MM.1S (cell line): ENCODE results near the gene RFXAP.

Experiments
- DNase-seq: peaks from one replicate; pipeline ENCODE4 v3.0.0-alpha.2; 2015
- H2AFZ ChIP-seq: fragments of 300-600 bp; sonication (generic); 2 replicates; pipeline ENCODE4 v1.6.0; 2016; ENCODE audit warnings: antibody characterized with exemption, low read length
- H3F3A ChIP-seq: fragments of 300-600 bp; sonication (generic); 2 replicates; pipeline ENCODE4 v1.6.1; 2016; ENCODE audit warnings: mild to moderate bottlenecking, antibody characterized with exemption, low read length, moderate library complexity, mixed read lengths; ENCODE audit not compliant: insufficient read depth
- H3K27ac ChIP-seq: fragments of 300-600 bp; sonication (generic); 2 replicates; pipeline ENCODE4 v1.5.1; 2016; ENCODE audit warnings: mild to moderate bottlenecking, low read length
- H3K27me3 ChIP-seq: fragments of 300-600 bp; sonication (generic); replicated peaks from 2 replicates; pipeline ENCODE4 v1.6.0; 2016; ENCODE audit warnings: low read length; ENCODE audit not compliant: insufficient read depth
- H3K36me3 ChIP-seq: fragments of 300-600 bp; sonication (generic); replicated peaks from 2 replicates; pipeline ENCODE4 v1.6.1; 2016; ENCODE audit warnings: mild to moderate bottlenecking, low read length, mixed read lengths; ENCODE audit not compliant: insufficient read depth
- H3K4me1 ChIP-seq: fragments of 300-600 bp; sonication (generic); 2 replicates; pipeline ENCODE4 v1.6.1; 2016; ENCODE audit warnings: low read length, mixed read lengths
- H3K4me2 ChIP-seq: fragments of 300-600 bp; sonication (generic); 2 replicates; pipeline ENCODE4 v1.6.0; 2016; ENCODE audit warnings: low read depth, low read length
- H3K4me3 ChIP-seq: fragments of 300-600 bp; sonication (generic); 2 replicates; pipeline ENCODE4 v1.5.1; 2016; ENCODE audit warnings: low read length, mixed read lengths
- H3K79me2 ChIP-seq: fragments of 300-600 bp; sonication (generic); 2 replicates; pipeline ENCODE4 v1.6.1; 2016; ENCODE audit warnings: mixed run types, low read length, mixed read lengths
- H3K9ac ChIP-seq: fragments of 300-600 bp; sonication (generic); 2 replicates; pipeline ENCODE4 v1.6.1; 2016; ENCODE audit warnings: low read length, mixed read lengths
- H3K9me2 ChIP-seq: fragments of 300-600 bp; sonication (generic); replicated peaks from 2 replicates; pipeline ENCODE4 v1.6.1; 2016; ENCODE audit warnings: mild to moderate bottlenecking, low read length, mixed read lengths; ENCODE audit not compliant: insufficient read depth
- H3K9me3 ChIP-seq: fragments of 300-600 bp; sonication (generic); replicated peaks from 2 replicates; pipeline ENCODE4 v1.6.1; 2016; ENCODE audit warnings: mild to moderate bottlenecking, low read length, mixed read lengths; ENCODE audit not compliant: insufficient read depth
- H4K20me1 ChIP-seq: fragments of 300-600 bp; sonication (generic); 2 replicates; pipeline ENCODE4 v1.6.1; 2016; ENCODE audit warnings: mild to moderate bottlenecking, low read length, moderate library complexity, mixed read lengths; ENCODE audit not compliant: insufficient read depth
- EZH2 ChIP-seq: fragments of 300-600 bp; sonication (generic); optimal IDR thresholded peaks from 2 replicates; pipeline ENCODE3; 2017; ENCODE audit warnings: low read depth, mild to moderate bottlenecking, antibody characterized with exemption, low read length, mixed read lengths
- EZH2phosphoT487 ChIP-seq: fragments of 300-600 bp; sonication (generic); IDR thresholded peaks from 2 replicates; pipeline ENCODE4 v1.6.1; 2018; ENCODE audit warnings: antibody characterized with exemption, low read length
- TF ChIP-seq, protein P1 (sequence below): fragments of 300-600 bp; sonication (generic); IDR thresholded peaks from 2 replicates; pipeline ENCODE4 v1.5.1; 2016; ENCODE audit warnings: antibody characterized with exemption, low read length, mixed read lengths

The RFXAP gene

DNA sequence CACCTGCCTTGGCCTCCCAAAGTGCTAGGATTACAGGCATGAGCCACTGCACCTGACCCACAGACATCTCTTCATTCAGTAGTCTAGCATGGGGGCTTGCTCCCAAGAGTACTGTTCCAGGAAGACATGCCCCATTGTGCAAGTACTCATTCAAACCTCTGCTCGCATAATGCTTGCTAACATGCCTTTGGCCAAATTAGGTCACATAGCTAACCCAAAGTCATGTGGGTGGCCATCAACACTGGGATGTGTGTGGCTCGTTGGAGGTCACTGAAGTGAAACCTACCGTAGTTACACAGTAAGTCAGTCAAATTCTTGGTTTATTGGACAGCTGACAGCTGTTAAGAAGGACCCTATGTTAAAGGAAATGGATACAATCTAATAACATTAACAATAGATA is 20.3 kb downstream of the RFXAP start:
- Histone ChIP-seq H3F3A (no peaks in the 10 kb centered on the region), H4K20me1 (no peaks in the 10 kb centered on the region), H3K4me3 (no peak overlapping the region), H3K27me3 (no peaks in the 10 kb centered on the region), H3K36me3 (no peaks in the 10 kb centered on the region), H3K79me2 (no peaks in the 10 kb centered on the region), H2AFZ (no peak overlapping the region), H3K27ac (no peak overlapping the region), H3K4me2 (no peak overlapping the region), H3K9me3 (no peaks in the 10 kb centered on the region), H3K4me1 (no peaks in the 10 kb centered on the region), H3K9me2 (no peaks in the 10 kb centered on the region), H3K9ac (no peak overlapping the region)
- TF ChIP-seq EZH2phosphoT487 (no peak), EZH2 (no peak)
- TF ChIP-seq, protein P1, sequence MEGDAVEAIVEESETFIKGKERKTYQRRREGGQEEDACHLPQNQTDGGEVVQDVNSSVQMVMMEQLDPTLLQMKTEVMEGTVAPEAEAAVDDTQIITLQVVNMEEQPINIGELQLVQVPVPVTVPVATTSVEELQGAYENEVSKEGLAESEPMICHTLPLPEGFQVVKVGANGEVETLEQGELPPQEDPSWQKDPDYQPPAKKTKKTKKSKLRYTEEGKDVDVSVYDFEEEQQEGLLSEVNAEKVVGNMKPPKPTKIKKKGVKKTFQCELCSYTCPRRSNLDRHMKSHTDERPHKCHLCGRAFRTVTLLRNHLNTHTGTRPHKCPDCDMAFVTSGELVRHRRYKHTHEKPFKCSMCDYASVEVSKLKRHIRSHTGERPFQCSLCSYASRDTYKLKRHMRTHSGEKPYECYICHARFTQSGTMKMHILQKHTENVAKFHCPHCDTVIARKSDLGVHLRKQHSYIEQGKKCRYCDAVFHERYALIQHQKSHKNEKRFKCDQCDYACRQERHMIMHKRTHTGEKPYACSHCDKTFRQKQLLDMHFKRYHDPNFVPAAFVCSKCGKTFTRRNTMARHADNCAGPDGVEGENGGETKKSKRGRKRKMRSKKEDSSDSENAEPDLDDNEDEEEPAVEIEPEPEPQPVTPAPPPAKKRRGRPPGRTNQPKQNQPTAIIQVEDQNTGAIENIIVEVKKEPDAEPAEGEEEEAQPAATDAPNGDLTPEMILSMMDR = no peak
- DNase-seq = no peak

- DNase-seq = no peak
These were observed 21.0 kb downstream of the RFXAP start for GRCh38 chr13:36839981-36840380.

DNA sequence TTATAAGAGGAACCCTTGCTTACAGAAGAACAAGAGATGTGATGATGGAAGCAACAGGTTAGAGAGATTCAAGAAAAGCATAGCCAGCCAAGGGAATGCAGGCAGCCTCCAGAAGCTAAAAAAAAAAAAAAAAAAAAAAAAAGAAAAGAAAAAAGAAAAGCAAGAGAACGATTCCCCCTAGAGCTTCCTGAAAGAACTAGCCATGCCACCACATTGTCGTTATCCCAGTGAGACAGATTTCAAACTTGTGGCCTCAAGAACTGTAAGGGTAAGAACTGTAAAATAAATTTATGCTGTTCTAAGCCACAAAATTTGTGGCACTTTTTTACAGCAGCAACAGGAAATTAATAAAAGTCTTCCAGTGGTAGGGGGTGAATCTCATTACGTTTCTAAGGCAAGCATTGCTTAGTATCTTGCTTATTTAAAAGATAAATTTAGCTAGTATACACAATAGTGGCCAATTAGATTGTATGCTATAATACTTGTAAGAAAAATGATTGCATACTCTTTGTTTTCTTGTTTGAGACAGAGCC is 21.8 kb downstream of the RFXAP start:
- Histone ChIP-seq H3K4me3 (no peak overlapping the region), H3F3A (no peaks in the 10 kb centered on the region), H4K20me1 (no peaks in the 10 kb centered on the region), H3K27ac (no peak overlapping the region), H3K9me3 (no peaks in the 10 kb centered on the region), H3K36me3 (no peaks in the 10 kb centered on the region), H3K9me2 (no peaks in the 10 kb centered on the region), H3K79me2 (no peaks in the 10 kb centered on the region), H3K27me3 (no peaks in the 10 kb centered on the region), H3K4me1 (no peaks in the 10 kb centered on the region), H3K4me2 (no peak overlapping the region), H2AFZ (no peak overlapping the region), H3K9ac (no peak overlapping the region)
- TF ChIP-seq, protein P1 = no peak
- TF ChIP-seq EZH2phosphoT487 = no peak
- TF ChIP-seq EZH2 = no peak
- DNase-seq = no peak

More at GRCh38 chr13:36839981-36840380, 21.0 kb downstream of the RFXAP start:
- Histone ChIP-seq H3K4me3 (no peak overlapping the region), H3K9me3 (no peaks in the 10 kb centered on the region), H3K9ac (no peak overlapping the region), H3K4me1 (no peaks in the 10 kb centered on the region), H3K36me3 (no peaks in the 10 kb centered on the region), H4K20me1 (no peaks in the 10 kb centered on the region), H3K4me2 (no peak overlapping the region), H3K9me2 (no peaks in the 10 kb centered on the region), H3K79me2 (no peaks in the 10 kb centered on the region), H3K27me3 (no peaks in the 10 kb centered on the region), H3F3A (no peaks in the 10 kb centered on the region), H2AFZ (no peak overlapping the region), H3K27ac (no peak overlapping the region)
- TF ChIP-seq EZH2phosphoT487 = no peak
- TF ChIP-seq, protein P1 = no peak
